ENCODE data around the gene HSPA9. TPM values are rescaled to one million over a fixed set of nuclear protein-coding genes. Genes with fewer than 3 reads are reported as not detected.

Gene HSPA9
- total RNA-seq, 1 experiment from 2014 or later: 414 TPM

DNA sequence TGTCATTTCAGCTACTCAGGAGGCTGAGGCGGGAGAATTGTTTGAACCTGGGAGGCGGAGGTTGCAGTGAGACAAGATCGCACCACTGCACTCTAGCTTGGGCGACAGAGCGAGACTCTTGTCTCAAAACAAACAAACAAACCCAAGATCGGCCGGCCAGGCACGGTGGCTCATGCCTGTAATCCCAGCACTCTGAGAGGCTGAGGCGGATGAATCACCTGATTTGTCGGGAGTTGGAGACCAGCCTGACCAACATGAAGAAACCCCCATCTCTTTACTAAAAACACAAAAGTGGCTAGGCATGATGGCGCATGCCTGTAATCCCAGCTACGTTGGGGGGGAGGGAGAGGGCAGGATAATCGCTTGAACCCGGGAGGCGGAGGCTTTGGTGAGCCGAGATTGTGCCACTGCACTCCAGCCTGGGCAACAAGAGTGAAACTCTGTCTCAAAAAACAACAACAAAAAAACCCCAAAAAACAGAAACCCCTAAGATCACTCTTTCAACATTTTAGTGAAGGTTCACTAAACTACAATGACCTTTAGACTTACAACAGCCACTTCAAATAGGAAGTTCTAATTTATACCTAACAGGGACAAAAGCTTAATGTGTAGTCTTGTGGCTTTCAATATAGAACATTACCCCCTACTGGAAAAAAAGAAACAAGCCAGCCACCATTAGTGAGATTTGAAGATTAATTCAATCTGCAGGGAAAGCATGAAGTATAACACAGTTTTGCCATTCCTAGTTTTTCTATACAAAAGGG lies 7.0 kb downstream of the HSPA9 start (continued):
- TF ChIP-seq, protein P1, sequence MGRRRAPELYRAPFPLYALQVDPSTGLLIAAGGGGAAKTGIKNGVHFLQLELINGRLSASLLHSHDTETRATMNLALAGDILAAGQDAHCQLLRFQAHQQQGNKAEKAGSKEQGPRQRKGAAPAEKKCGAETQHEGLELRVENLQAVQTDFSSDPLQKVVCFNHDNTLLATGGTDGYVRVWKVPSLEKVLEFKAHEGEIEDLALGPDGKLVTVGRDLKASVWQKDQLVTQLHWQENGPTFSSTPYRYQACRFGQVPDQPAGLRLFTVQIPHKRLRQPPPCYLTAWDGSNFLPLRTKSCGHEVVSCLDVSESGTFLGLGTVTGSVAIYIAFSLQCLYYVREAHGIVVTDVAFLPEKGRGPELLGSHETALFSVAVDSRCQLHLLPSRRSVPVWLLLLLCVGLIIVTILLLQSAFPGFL (CRISPR knock-in tag; IDR thresholded peaks at IDR 0.05; ENCODE audit: borderline replicate concordance): no peak
- no peak for TF ChIP-seq AFF4 (CRISPR knock-in tag; IDR thresholded peaks at IDR 0.05; ENCODE audit: borderline replicate concordance)
- TF ChIP-seq JUN (CRISPR knock-in tag; IDR thresholded peaks at IDR 0.05): no peak
- TF ChIP-seq ZNF416 (CRISPR knock-in tag; IDR thresholded peaks at IDR 0.05): no peak

DNA sequence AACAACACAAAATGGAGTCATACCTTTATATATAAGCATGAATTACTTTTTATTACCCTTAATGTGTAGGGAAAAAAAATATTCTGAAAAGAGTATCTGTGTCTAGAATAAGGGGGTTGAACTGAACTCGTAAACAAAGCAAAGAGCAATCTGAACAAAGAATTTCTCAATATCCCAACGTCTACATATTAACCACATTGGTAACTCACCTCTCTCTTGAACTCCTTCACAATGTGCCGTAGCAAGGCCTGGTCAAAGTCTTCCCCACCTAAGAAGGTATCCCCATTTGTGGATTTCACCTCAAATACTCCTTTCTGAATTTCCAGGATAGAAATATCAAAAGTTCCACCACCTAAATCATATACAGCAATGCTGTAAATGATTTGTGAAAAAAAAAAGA lies 8.4 kb downstream of the HSPA9 start:
- Mint-ChIP-seq H3K4me1 (no peaks in the 10 kb centered on the region), H3K27me3 (ENCODE audit: low read depth) (no peaks in the 10 kb centered on the region), H3K9me3 (no peaks in the 10 kb centered on the region), H3K4me3 (no peak overlapping the region), H3K36me3 (peaks cover 85% of the 10 kb centered on the region), H3K27ac (no peak overlapping the region)
- no peak for ATAC-seq
- DNase-seq (ENCODE audit: low spot score): no peak
- ChIA-PET POLR2A (interaction anchor here (1.6 kb wide), 1 partner anchor 9 kb away, joined by 8 read pairs; no protein-coding TSS in a partner anchor), CTCF (no interaction called here)
- no peak for TF ChIP-seq ZNF671 (CRISPR knock-in tag; IDR thresholded peaks at IDR 0.05)
- TF ChIP-seq SOX15 (CRISPR knock-in tag; IDR thresholded peaks at IDR 0.05): no peak
- TF ChIP-seq CREB1 (CRISPR knock-in tag; IDR thresholded peaks at IDR 0.05): no peak
- TF ChIP-seq, protein P2, sequence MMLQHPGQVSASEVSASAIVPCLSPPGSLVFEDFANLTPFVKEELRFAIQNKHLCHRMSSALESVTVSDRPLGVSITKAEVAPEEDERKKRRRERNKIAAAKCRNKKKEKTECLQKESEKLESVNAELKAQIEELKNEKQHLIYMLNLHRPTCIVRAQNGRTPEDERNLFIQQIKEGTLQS (CRISPR knock-in tag; conservative IDR thresholded peaks at IDR 0.05): no peak
- no peak for TF ChIP-seq TCF7 (CRISPR knock-in tag; IDR thresholded peaks at IDR 0.05; ENCODE audit: low read depth)
- TF ChIP-seq, protein P3, sequence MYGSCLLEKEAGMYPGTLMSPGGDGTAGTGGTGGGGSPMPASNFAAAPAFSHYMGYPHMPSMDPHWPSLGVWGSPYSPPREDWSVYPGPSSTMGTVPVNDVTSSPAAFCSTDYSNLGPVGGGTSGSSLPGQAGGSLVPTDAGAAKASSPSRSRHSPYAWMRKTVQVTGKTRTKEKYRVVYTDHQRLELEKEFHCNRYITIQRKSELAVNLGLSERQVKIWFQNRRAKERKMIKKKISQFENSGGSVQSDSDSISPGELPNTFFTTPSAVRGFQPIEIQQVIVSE (CRISPR knock-in tag; IDR thresholded peaks at IDR 0.05; ENCODE audit: borderline replicate concordance): no peak
- no peak for TF ChIP-seq GRHL2 (CRISPR knock-in tag; IDR thresholded peaks at IDR 0.05; ENCODE audit: insufficient replicate concordance, severe bottlenecking)
- TF ChIP-seq RORB (CRISPR knock-in tag; IDR thresholded peaks at IDR 0.05): no peak
- TF ChIP-seq NFE2L1 (CRISPR knock-in tag; IDR thresholded peaks at IDR 0.05): no peak
- no peak for TF ChIP-seq FOXK1 (CRISPR knock-in tag; IDR thresholded peaks at IDR 0.05)
- no peak for TF ChIP-seq TEAD1 (CRISPR knock-in tag; IDR thresholded peaks at IDR 0.05)
- no peak for TF ChIP-seq AR (CRISPR knock-in tag; IDR thresholded peaks at IDR 0.05)
- TF ChIP-seq FOXJ3 (CRISPR knock-in tag; IDR thresholded peaks at IDR 0.05; ENCODE audit: borderline replicate concordance): no peak
- TF ChIP-seq ESRRA (CRISPR knock-in tag; IDR thresholded peaks at IDR 0.05; ENCODE audit: borderline replicate concordance): no peak
- TF ChIP-seq FOXP4 (CRISPR knock-in tag; IDR thresholded peaks at IDR 0.05): no peak
- TF ChIP-seq SMAD3 (CRISPR knock-in tag; IDR thresholded peaks at IDR 0.05; ENCODE audit: borderline replicate concordance): no peak
- TF ChIP-seq, protein P4, sequence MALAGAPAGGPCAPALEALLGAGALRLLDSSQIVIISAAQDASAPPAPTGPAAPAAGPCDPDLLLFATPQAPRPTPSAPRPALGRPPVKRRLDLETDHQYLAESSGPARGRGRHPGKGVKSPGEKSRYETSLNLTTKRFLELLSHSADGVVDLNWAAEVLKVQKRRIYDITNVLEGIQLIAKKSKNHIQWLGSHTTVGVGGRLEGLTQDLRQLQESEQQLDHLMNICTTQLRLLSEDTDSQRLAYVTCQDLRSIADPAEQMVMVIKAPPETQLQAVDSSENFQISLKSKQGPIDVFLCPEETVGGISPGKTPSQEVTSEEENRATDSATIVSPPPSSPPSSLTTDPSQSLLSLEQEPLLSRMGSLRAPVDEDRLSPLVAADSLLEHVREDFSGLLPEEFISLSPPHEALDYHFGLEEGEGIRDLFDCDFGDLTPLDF (CRISPR knock-in tag; IDR thresholded peaks at IDR 0.05): no peak

Measured in WTC11 (cell line).